Inferior parietal cortex (tissue), 1 donor: ENCODE data around the gene BCAS3.
A peak's percentile ranks its signal among the peaks of the same experiment; 100 is the strongest.

ENCODE experiments used
- DNase-seq: peaks from one replicate; pipeline ENCODE4 v3.0.0-alpha.2; 2016; ENCODE audit errors: extremely low spot score

The BCAS3 gene

DNA sequence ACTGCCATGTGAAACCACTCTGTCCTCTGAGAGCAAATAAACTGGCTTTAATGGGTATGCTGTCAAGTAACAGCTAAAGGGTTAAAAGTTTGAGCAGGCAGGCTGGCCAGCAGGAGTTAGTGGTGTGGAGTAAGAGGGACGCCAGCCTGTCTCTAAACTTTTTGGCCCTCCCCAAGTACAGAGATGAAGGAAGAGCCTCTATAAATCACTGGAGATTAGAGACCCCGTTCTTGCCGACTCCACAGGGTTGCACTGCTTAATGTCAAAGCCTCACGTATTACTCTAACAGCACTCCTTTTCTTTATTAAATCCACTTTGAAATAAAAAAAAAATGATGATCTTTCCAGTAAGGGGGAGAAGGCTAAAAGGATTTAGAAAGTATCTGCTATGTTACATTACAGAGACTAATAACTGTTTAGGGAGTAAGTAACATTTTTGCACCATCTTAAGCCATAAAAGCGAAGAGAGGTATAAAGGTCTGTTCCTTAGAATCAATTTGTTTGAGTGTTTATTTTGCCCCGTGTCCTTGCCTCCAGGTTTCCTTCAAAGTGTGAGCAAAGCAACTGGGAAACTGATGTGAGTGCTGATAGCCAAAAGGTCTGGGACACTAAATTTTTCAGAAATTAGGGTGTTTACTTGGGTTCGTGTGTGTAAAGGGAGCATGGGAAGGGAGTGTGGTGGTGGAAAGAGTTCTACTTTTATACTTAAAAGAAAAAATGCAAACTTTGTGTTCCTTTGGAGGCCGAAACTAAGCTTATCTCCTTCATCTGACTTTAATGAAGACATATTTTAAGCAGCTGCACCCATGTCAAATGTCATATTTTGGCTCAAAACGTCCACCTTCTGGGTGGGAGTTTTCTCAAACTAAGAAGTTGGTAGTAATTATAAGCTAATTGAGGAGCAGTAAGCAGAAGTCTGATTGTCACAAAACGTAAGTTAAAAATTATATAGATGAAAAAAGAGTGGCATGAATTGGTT lies 612.0 kb downstream of the BCAS3 start:
- no peak for DNase-seq

- peak; percentile 47 for DNase-seq
Observed at GRCh38 chr17:61291451-61292285, 614.0 kb downstream of the BCAS3 start.

DNA sequence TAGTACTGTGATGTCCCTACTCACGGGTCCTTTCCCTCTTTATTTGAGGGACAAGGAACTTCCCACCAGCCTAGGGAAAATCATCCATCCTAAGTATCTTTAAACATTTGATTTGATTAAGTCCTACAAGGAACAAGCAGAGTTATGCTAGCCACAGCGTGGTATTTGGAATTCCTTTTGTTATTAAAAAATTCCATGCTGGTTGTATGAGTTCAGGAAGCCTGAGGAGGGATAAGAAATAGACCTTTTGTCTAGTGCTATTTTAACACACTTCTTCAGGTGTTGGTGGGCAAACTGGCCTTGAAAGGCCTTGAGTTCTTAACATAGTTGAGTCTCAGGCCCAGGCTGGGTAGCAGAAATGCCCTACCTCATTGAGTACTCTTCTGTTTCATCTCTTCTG lies 616.6 kb downstream of the BCAS3 start:
- DNase-seq: no peak

DNA sequence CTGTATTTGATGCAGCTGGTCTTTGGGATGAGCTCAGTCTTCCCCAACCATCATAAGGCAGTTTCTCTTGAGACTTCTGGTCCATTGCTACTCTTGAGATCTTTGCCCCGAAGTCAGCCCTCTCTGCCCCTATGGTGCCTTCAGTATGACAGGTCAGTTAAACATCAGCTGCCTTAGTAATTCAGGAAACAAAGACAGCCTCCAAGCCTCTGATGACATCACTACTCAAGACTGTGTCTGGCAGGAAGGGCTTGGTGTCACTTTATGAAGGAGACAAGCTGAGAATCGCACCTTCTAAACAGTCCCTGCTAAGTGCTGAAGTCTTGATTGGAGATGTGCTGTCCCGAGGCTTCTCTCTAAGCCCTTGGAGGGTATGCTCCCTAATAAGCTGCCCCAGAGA lies 617.1 kb downstream of the BCAS3 start:
- no peak for DNase-seq

DNA sequence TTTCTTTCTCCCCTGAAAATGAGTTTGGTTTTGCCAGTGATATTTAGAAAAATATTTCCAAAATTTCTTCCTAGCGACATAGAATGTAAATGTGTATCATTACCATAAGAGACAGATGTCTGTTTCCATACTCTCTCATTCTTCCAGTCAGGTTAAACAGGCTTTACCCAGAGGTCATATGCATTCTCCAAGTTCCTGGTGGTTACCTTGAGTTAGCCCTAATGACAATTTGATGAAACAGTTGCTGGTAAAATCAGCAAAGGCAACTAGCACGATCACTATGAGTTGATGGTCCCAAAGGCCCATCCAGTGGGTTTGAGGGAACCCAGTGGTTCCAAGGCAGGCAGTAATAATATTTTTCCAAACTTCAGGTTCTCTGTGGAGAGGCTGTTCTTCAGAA lies 618.4 kb downstream of the BCAS3 start:
- DNase-seq: no peak

GRCh38 chr17:61299517-61300513 lies 622.2 kb downstream of the BCAS3 start:
- DNase-seq: no peak

DNA sequence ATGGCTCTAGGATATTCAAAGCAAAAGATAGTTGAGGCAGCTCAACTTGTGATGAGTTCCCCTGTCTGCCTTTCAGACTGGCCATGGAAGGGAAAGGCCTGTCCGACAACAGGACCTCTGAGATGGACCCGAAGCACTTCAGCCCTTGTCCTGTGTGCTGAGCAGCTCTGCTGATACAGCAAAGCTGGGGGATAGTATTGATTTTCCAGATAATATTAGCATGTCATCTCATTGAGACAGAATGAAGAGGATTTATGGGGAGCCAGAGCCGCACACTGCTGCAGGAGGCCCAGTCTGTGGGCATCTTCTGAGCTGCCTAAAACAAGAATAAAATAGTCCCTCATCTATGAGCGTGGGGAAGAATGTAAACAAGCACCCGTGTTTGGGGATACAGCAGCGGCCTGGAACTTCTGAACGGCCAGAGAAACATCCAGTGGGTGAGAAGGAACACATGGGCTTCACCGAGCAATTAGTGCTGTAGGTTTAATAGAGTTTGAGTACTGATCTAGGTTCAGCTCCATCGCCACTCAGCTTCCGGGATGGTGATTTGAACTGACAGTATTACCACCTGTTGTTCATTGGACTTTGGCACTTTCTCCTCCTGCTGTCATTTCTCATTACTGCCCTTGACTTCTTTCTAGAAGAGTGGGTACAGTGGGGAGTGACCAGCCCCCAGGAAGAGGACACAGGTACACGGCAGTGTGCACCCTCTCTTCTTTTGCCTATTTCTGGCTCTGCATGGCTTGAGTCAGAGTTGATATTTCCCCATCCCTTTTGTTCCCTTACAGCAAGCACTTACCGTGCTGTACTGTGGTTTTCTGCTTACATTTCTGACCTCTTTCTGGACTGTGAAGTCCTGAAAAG lies 625.5 kb downstream of the BCAS3 start:
- DNase-seq: no peak

- no peak for DNase-seq
Observed at GRCh38 chr17:61303817-61304096, 626.1 kb downstream of the BCAS3 start.

- DNase-seq: no peak
Observed at GRCh38 chr17:61305024-61305423, 627.4 kb downstream of the BCAS3 start.

DNA sequence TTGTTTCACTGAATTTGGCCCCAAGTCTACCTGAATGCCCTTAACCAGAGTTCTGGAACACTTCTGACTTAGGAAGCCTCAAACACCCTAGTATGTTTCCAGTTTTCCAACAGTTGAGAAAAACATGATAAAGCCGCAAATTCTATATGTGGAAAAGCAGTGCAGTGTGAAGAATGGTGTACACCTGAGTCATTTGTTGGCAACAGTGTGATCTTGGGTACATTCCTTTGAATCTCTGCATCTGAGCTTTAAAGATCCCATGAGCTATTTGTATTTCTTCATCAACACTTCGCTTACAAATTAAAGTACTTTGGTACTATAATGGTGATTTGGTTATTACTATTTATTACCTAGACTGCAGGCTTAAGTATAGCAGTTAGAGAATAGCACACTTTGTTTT lies 628.4 kb downstream of the BCAS3 start:
- DNase-seq: no peak

- no peak for DNase-seq
Observed at GRCh38 chr17:61307905-61308886, 630.5 kb downstream of the BCAS3 start.

GRCh38 chr17:61309362-61310256 lies 632.0 kb downstream of the BCAS3 start:
- no peak for DNase-seq

- no peak for DNase-seq
Observed at GRCh38 chr17:61310590-61310989, 632.9 kb downstream of the BCAS3 start.

- no peak for DNase-seq
Observed at GRCh38 chr17:61312406-61313295, 635.0 kb downstream of the BCAS3 start.

DNA sequence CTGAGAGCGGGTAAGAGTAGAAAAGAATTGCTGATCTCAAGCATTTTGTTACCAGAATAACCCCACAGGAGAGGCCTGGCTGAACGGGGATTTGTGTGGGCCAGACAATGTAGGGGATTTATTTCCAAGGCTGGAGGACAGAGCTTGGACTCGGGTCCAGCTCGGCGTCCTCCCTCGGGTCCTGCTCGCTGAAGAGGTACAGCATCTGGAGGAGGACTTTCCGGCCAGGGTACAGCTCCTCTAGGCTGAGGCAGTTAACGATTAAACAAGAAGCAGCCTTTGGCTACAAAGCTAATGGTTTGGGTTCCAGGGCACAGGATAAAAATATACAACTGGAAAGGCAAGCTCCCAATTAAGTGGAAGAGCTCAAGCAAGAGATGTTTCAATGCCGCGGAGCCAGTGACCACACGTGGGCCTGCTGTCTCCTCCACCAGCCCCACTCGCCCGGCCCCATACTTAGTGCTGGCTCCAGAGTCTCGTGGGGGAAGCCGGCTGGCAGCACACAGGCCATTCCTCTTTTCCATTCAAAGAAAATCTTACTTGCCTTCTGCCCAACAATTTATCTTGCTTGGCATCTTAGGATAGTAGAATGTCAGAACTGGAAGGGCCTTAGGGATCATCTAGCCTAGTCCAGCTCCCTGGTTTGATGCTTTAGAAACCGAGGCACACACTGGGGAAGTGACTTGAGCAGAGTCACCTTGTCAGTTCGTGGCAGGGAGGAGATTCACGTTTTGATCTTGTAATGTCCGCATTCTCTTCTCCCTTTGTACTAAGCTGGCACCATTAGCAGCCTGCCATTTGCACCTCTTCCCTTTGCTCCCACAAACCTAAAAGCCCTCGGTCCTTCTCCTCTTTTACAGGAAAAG lies 636.0 kb downstream of the BCAS3 start:
- DNase-seq: no peak

GRCh38 chr17:61314368-61315078 lies 636.9 kb downstream of the BCAS3 start:
- peak; percentile 52 for DNase-seq
